ENCODE measurements around the gene PIGK. TPM values are rescaled to one million over a fixed set of nuclear protein-coding genes. Genes with fewer than 3 reads are reported as not detected.

PIGK gene
- total RNA-seq, 2 experiments from 2014 or later: 15.4 to 16.6 TPM

DNA sequence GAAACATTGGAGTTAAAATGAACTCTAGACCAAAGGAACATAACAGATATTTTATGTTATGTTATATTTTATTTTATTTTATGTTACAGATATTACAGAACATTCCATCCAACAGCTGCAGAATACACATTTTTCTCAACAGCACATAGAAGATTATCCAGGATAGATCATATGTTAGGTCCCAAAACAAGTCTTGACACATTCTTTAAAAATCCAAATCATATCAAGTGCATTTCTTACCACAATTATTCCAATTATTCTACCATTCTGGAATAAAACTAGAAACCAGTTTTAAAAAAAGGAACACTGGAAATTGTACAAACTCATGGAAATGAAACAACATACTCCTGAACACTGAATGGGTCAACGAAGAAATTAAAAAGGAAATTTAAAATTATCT is 30.9 kb upstream of the PIGK start:
- no peak for DNase-seq
- no peaks in the 10 kb centered on the region for H3K27me3 Mint-ChIP-seq
- peaks cover 11% of the 10 kb centered on the region for H3K36me3 Mint-ChIP-seq (ENCODE audit: low read depth)
- H3K9me3 Mint-ChIP-seq: peaks cover 38% of the 10 kb centered on the region
- H3K27ac Mint-ChIP-seq: no peak overlapping the region
- ChIA-PET POLR2A (no interaction called here), CTCF (no interaction called here)
- intact Hi-C loops (cut with micrococcal nuclease): no loop called here
- ATAC-seq: no peak
- H3K4me3 Mint-ChIP-seq: no peak overlapping the region
- TF ChIP-seq CTCF (IDR thresholded peaks at IDR 0.05): no peak
- no peaks in the 10 kb centered on the region for H3K4me1 Mint-ChIP-seq (ENCODE audit: low read depth)

- intact Hi-C loops (cut with micrococcal nuclease): no loop called here
- Mint-ChIP-seq H3K4me1 (ENCODE audit: low read depth) (no peaks in the 10 kb centered on the region), H3K9me3 (peaks cover 23% of the 10 kb centered on the region), H3K4me3 (no peak overlapping the region), H3K27me3 (peaks cover 4% of the 10 kb centered on the region), H3K36me3 (ENCODE audit: low read depth) (peaks cover 13% of the 10 kb centered on the region), H3K27ac (no peak overlapping the region)
- ChIA-PET POLR2A (no interaction called here), CTCF (no interaction called here)
- no peak for ATAC-seq
- no peak for TF ChIP-seq CTCF (IDR thresholded peaks at IDR 0.05)
- DNase-seq: no peak
These were observed 26.6 kb upstream of the PIGK start for GRCh38 chr1:77245830-77246229.

- Mint-ChIP-seq H3K36me3 (ENCODE audit: low read depth) (peaks cover 1% of the 10 kb centered on the region), H3K4me3 (no peak overlapping the region), H3K27me3 (peaks cover 4% of the 10 kb centered on the region), H3K27ac (no peak overlapping the region), H3K4me1 (ENCODE audit: low read depth) (peaks cover 2% of the 10 kb centered on the region), H3K9me3 (peaks cover 9% of the 10 kb centered on the region)
- no peak for TF ChIP-seq CTCF (IDR thresholded peaks at IDR 0.05)
- intact Hi-C loops (cut with micrococcal nuclease): no loop called here
- ChIA-PET POLR2A (interaction anchor here (1.3 kb wide), 1 partner anchor 20 kb away, joined by 6 read pairs; the partner anchor contains the start of gene PIGK), CTCF (interaction anchor here (0.7 kb wide), 1 partner anchor 110 kb away, joined by 3 read pairs; no protein-coding TSS in a partner anchor)
- ATAC-seq (no peak), DNase-seq (no peak)
These were observed 20.1 kb upstream of the PIGK start for GRCh38 chr1:77239311-77239710.

GRCh38 chr1:77238462-77238861 is 19.2 kb upstream of the PIGK start:
- intact Hi-C loops (cut with micrococcal nuclease): no loop called here
- Mint-ChIP-seq H3K9me3 (peaks cover 11% of the 10 kb centered on the region), H3K36me3 (ENCODE audit: low read depth) (peaks cover 1% of the 10 kb centered on the region), H3K4me3 (no peak overlapping the region), H3K4me1 (ENCODE audit: low read depth) (peaks cover 2% of the 10 kb centered on the region), H3K27me3 (peaks cover 4% of the 10 kb centered on the region), H3K27ac (no peak overlapping the region)
- no peak for ATAC-seq
- no peak for TF ChIP-seq CTCF (IDR thresholded peaks at IDR 0.05)
- DNase-seq: no peak
- CTCF ChIA-PET: interaction anchor here (0.7 to 1.3 kb wide), 2 partner anchors 31 to 110 kb away, joined by 3 read pairs; no protein-coding TSS in a partner anchor
- POLR2A ChIA-PET: interaction anchor here (1.3 kb wide), 1 partner anchor 19 kb away, joined by 6 read pairs; the partner anchor contains the start of gene PIGK

DNA sequence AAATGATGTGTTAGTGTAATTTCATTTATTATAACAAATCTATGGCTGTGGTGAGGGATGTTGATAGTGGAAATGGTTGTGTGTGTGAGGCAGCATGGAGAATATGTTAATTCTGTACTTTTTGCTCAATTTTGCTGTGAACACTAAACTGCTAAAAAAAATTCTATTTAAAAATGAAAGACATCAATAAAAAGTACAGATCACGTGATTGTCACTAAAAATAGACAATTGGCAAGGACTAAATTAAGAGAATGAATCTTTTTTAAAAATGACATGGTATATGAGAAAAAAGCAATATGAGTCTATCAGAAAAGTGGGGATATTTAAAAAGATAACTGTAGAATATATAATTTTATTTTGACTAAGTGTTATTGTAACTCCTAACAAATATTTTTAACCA is 15.7 kb upstream of the PIGK start:
- Mint-ChIP-seq H3K9me3 (peaks cover 11% of the 10 kb centered on the region), H3K36me3 (ENCODE audit: low read depth) (peaks cover 3% of the 10 kb centered on the region), H3K4me3 (no peak overlapping the region), H3K27me3 (no peaks in the 10 kb centered on the region), H3K27ac (no peak overlapping the region), H3K4me1 (ENCODE audit: low read depth) (peaks cover 2% of the 10 kb centered on the region)
- intact Hi-C loops (cut with micrococcal nuclease): no loop called here
- TF ChIP-seq CTCF (IDR thresholded peaks at IDR 0.05): no peak
- CTCF ChIA-PET: no interaction called here
- DNase-seq: no peak
- ATAC-seq: no peak
- POLR2A ChIA-PET: no interaction called here
